Measurements from ENCODE around the gene PSMB10.

Gene PSMB10

DNA sequence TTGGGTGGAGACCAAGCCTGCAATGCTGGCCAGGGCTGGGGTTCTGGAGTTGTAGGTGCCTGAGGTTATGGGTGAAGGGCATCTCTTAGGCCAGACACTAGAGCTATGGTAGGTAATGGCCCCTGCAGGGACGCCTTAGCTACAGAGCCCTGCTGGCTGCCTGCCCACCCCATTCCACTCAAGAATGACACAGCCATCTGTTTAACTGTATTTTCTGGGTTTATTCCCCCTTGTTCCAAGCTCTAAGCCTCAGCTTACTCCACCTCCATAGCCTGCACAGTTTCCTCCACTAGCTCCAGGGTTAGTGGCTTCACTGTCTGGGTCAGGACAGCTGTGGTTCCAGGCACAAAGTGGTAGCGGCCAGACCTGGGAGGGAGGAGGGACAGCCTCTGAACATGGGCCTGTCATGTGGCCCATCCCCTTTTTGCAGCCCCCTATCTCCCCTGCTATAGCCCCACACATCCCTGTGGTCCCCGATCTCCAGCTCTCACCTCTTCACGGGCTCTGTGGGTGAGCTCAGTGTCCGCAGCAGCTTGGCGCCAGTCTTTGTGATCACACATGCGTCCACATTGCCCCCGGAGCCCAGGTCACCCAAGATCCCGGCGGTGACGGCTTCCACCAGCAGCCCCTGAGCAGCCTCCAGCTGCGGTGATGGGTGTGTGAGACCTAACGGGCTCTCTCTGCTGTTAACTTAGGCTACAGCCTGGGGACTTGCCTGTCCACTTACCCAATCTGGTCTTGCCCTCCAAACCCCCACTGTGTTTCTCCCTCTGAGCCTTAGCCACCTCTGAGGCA is 2.1 kb downstream of the PSMB10 start:
- no peak for TF ChIP-seq CTCF (IDR thresholded peaks at IDR 0.05; ENCODE audit: borderline replicate concordance, insufficient read depth, low read depth, low read length)
- no peak overlapping the region for H3K4me3 ChIP-seq (ENCODE audit: low read depth, low read length)

- no peak overlapping the region for H3K4me3 ChIP-seq (ENCODE audit: low read depth, low read length)
Measured at GRCh38 chr16:67933805-67934204, 2.8 kb downstream of the PSMB10 start.

GRCh38 chr16:67932462-67932840 is 4.2 kb downstream of the PSMB10 start:
- H3K4me3 ChIP-seq (ENCODE audit: low read depth, low read length): no peak overlapping the region
- TF ChIP-seq CTCF (IDR thresholded peaks at IDR 0.05; ENCODE audit: borderline replicate concordance, insufficient read depth, low read depth, low read length): no peak

More at GRCh38 chr16:67933805-67934204, 2.8 kb downstream of the PSMB10 start:
- no peak for TF ChIP-seq CTCF (IDR thresholded peaks at IDR 0.05; ENCODE audit: borderline replicate concordance, insufficient read depth, low read depth, low read length)

- H3K4me3 ChIP-seq (ENCODE audit: low read depth, low read length): no peak within 1 kb of the TSS
- TF ChIP-seq CTCF (IDR thresholded peaks at IDR 0.05; ENCODE audit: borderline replicate concordance, insufficient read depth, low read depth, low read length): no peak
Measured at GRCh38 chr16:67931712-67932461, 4.8 kb downstream of the PSMB10 start, which contains the start of gene CTRL. TSS of gene CTRL (minus strand) at chr16:67931862. CDS start at chr16:67931852, 10 bp downstream.

DNA sequence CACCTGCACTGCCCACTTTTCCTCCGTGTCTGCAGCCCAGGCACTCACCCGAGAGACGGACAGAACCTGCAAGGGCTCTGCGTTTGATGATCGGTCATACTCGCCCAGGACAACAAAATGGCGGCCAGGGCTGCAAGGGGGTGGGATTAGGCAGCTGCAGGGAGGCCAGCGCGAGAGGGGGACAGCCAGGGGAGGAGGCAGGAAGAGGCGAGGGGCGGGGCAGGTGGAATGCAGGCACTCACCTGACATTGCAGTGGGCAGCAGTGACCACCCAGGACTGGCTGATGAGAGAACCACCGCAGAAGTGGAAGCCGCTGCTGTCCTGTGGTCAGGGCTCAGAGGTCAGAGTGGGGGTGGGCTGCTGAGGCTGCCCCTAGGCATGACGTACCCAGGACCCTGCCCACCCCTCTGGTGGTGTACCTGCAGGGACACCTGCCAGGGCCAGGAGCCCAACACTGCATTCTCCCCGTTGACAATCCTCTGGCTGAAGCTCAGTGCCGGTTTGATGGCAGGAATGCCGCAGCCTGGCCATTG is 5.9 kb downstream of the PSMB10 start:
- TF ChIP-seq CTCF (IDR thresholded peaks at IDR 0.05; ENCODE audit: borderline replicate concordance, insufficient read depth, low read depth, low read length): no peak
- no peak overlapping the region for H3K4me3 ChIP-seq (ENCODE audit: low read depth, low read length)

GRCh38 chr16:67930191-67930590 is 6.5 kb downstream of the PSMB10 start:
- no peak for TF ChIP-seq CTCF (IDR thresholded peaks at IDR 0.05; ENCODE audit: borderline replicate concordance, insufficient read depth, low read depth, low read length)
- no peak overlapping the region for H3K4me3 ChIP-seq (ENCODE audit: low read depth, low read length)

Data from GM12875 (cell line).